K562 (cell line): ENCODE measurements around the gene GAPVD1. TPM values are rescaled to one million over a fixed set of nuclear protein-coding genes. Genes with fewer than 3 reads are reported as not detected.

Experiments
- DIDO1 ChIP-seq: fragments of 450-650 bp; IDR thresholded peaks from 2 replicates; pipeline ENCODE4 v1.6.1; 2016; ENCODE audit warnings: low read depth, missing biosample characterization, missing genetic modification characterization
- FOXP1 ChIP-seq: sonication (generic); formaldehyde crosslinking; IDR thresholded peaks from 2 replicates; pipeline ENCODE4 v1.8.0; 2022; ENCODE audit warnings: mild to moderate bottlenecking, missing genetic modification reagents
- GABPA ChIP-seq: fragments of 200-800 bp; sonication (Bioruptor generic); conservative IDR thresholded peaks from 2 replicates; pipeline ENCODE4 v1.6.1; 2016; ENCODE audit warnings: low read depth, missing genetic modification characterization, missing compliant biosample characterization
- KLF16 ChIP-seq: IDR thresholded peaks from 2 replicates; pipeline ENCODE4 v1.6.1; 2016; ENCODE audit warnings: antibody characterized with exemption
- MYNN ChIP-seq, 2 experiments: sonication (generic); formaldehyde crosslinking in 1 of 2; IDR thresholded peaks; 2 replicates each; pipeline versions ENCODE4 v1.5.0 to v1.6.1; 2016 to 2020; ENCODE audit warnings: antibody characterized with exemption in 1 of 2, missing genetic modification reagents in 1 of 2
- SMARCC2 ChIP-seq: fragments of 450-650 bp; IDR thresholded peaks from 2 replicates; pipeline ENCODE4 v1.6.1; 2017; ENCODE audit warnings: antibody characterized with exemption, moderate library complexity, mild to moderate bottlenecking, low read depth
- SP2 ChIP-seq: IDR thresholded peaks from 2 replicates; pipeline ENCODE4 v1.6.1; 2011; ENCODE audit warnings: mild to moderate bottlenecking, low read depth, low read length, moderate library complexity; ENCODE audit not compliant: poor library complexity, severe bottlenecking; ENCODE audit errors: extremely low read depth
- SREBF1 ChIP-seq: fragments of 150-350 bp; IDR thresholded peaks from 2 replicates; pipeline ENCODE4 v1.6.1; 2014; ENCODE audit warnings: antibody characterized with exemption, low read depth, low read length, borderline replicate concordance
- ZBTB8A ChIP-seq: fragments of 450-650 bp; IDR thresholded peaks from 2 replicates; pipeline ENCODE4 v1.6.1; 2018; ENCODE audit warnings: mild to moderate bottlenecking, moderate library complexity; ENCODE audit not compliant: partially characterized antibody
- ZC3H8 ChIP-seq: fragments of 450-650 bp; IDR thresholded peaks from 2 replicates; pipeline ENCODE4 v1.6.1; 2017
- polyA plus RNA-seq, 8 experiments: library from polyadenylated mRNA; depleted of rRNA in 4 of 8; stranded (reverse) in 5 of 8; unstranded in 3 of 8; fragments of >200 nt; fragmentation: Nextera tagmentation in 2 of 8; fragmentation: Illumina TruSeq in 1 of 8; extraction: Ambion mirVana in 2 of 8; extraction: Trizol in 1 of 8; gene quantifications; 2 replicates each; pipeline versions ENCODE4 v1.2.1 to v1.2.3, GENCODE V29; 2011 to 2014; ENCODE audit warnings: inconsistent platforms in 1 of 8, missing spikeins in 1 of 8
- total RNA-seq, 7 experiments: library from RNA; depleted of rRNA in 6 of 7; stranded (reverse); fragments of >200 nt in 6 of 7; fragmentation: Illumina TruSeq in 2 of 7; extraction: Trizol in 2 of 7; gene quantifications; 2 replicates each; pipeline versions ENCODE4 v1.2.1 to v1.2.3, GENCODE V29; 2011 to 2021; ENCODE audit warnings: low replicate concordance in 1 of 7
- TF ChIP-seq, protein P1 (sequence below), 3 experiments: fragments of 200-800 bp in 1 of 3; sonication (Bioruptor generic) in 1 of 3; sonication (generic) in 1 of 3; formaldehyde crosslinking in 1 of 3; IDR thresholded peaks; 2 replicates each; pipeline versions ENCODE4 v1.6.1 to v1.8.0; 2016 to 2022; ENCODE audit warnings: mild to moderate bottlenecking in 2 of 3, missing compliant biosample characterization in 2 of 3, missing genetic modification characterization in 2 of 3, missing genetic modification reagents in 1 of 3
- TF ChIP-seq, protein P2 (sequence below), 2 experiments: fragments of 450-650 bp; formaldehyde crosslinking in 1 of 2; IDR thresholded peaks; 2 replicates each; pipeline versions ENCODE4 v1.4.0 to v1.6.1; 2014 to 2020; ENCODE audit warnings: mild to moderate bottlenecking in 2 of 2, borderline replicate concordance in 1 of 2, low read depth in 1 of 2
- TF ChIP-seq, protein P3 (sequence below): fragments of 250-450 bp; sonication (Bioruptor Pico); IDR thresholded peaks from 2 replicates; pipeline ENCODE4 v1.8.0; 2022; ENCODE audit warnings: inconsistent platforms
- TF ChIP-seq, protein P4 (sequence below): sonication (generic); formaldehyde crosslinking; IDR thresholded peaks from 2 replicates; pipeline ENCODE4 v1.9.0; 2022; ENCODE audit warnings: mild to moderate bottlenecking, missing genetic modification reagents

The GAPVD1 gene
- total and polyA plus RNA-seq, 9 of the 15 experiments (the other 6 are each of a cell fraction or from before 2014, with no cell fraction given): 9.5 to 66.1 (median 45.5) TPM

DNA sequence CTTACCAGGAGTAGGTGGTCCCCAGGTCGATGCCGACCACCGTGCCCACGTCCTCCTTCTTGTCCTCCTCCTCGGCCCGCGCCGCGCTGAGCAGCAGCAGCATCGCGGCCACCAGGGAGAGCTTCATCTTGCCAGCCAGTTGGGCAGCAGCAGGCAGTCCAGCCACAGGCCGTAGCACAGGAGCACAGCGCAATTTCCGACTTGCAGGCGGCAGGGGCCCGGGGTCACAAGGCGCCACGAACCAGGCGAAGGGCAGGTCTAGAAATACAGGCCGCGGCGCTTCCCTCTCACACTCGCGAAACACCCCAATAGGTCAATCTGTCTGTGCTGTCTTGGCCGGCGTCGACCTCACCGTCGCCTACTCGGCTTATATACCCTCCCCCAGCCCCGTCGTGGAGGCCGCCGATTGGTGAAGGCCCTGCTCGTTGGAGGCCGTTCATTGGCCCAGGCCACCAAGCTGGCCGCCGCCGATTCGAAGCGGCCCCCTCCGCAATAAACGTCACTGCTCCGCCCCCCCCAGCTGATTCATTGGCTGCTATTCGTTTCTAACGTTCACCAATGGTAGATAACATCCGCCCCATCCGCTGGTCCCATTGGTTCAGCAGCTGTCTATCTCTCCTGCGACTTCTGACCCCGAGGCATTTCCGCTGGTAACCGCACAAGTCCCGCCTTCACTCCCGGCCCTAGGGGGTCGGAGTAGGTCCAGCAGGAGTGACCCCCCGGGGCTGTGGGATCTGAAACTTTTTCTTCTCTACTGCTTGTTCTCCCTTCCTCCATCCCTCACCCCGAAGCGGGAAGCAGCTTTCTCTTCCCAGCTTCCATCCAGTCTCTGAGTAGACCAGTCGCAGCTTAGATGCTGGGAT lies 20.4 kb upstream of the GAPVD1 start, which contains the start of gene HSPA5 (continued):
- TF ChIP-seq, protein P1, sequence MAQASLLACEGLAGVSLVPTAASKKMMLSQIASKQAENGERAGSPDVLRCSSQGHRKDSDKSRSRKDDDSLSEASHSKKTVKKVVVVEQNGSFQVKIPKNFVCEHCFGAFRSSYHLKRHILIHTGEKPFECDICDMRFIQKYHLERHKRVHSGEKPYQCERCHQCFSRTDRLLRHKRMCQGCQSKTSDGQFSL (CRISPR knock-in tag; IDR thresholded peaks at IDR 0.05): peak; percentile 98
- TF ChIP-seq, protein P1 (tag; IDR thresholded peaks at IDR 0.05): 0 out of 4 replicates have a peak, but pooled peaks of 1 of the 2 experiments have one; percentile 46
- TF ChIP-seq, protein P2, sequence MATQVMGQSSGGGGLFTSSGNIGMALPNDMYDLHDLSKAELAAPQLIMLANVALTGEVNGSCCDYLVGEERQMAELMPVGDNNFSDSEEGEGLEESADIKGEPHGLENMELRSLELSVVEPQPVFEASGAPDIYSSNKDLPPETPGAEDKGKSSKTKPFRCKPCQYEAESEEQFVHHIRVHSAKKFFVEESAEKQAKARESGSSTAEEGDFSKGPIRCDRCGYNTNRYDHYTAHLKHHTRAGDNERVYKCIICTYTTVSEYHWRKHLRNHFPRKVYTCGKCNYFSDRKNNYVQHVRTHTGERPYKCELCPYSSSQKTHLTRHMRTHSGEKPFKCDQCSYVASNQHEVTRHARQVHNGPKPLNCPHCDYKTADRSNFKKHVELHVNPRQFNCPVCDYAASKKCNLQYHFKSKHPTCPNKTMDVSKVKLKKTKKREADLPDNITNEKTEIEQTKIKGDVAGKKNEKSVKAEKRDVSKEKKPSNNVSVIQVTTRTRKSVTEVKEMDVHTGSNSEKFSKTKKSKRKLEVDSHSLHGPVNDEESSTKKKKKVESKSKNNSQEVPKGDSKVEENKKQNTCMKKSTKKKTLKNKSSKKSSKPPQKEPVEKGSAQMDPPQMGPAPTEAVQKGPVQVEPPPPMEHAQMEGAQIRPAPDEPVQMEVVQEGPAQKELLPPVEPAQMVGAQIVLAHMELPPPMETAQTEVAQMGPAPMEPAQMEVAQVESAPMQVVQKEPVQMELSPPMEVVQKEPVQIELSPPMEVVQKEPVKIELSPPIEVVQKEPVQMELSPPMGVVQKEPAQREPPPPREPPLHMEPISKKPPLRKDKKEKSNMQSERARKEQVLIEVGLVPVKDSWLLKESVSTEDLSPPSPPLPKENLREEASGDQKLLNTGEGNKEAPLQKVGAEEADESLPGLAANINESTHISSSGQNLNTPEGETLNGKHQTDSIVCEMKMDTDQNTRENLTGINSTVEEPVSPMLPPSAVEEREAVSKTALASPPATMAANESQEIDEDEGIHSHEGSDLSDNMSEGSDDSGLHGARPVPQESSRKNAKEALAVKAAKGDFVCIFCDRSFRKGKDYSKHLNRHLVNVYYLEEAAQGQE (IDR thresholded peaks at IDR 0.05; ENCODE audit: borderline replicate concordance): no peak
- TF ChIP-seq, protein P2 (CRISPR knock-in tag; IDR thresholded peaks at IDR 0.05; ENCODE audit: low read depth): 0 out of 2 replicates have a peak, but pooled peaks have one; percentile 59
- TF ChIP-seq SREBF1 (peak; percentile 12; the same call in 1 of the 2 replicates), FOXP1 (peak; percentile 93), SMARCC2 (no peak), SP2 (peak; percentile 82), KLF16 (no peak), MYNN (IDR thresholded peaks at IDR 0.05) (no peak), MYNN (CRISPR knock-in tag; IDR thresholded peaks at IDR 0.05) (no peak), DIDO1 (tag) (no peak), ZC3H8 (no peak), GABPA (tag) (peak; percentile 96), ZBTB8A (no peak)
- TF ChIP-seq, protein P3, sequence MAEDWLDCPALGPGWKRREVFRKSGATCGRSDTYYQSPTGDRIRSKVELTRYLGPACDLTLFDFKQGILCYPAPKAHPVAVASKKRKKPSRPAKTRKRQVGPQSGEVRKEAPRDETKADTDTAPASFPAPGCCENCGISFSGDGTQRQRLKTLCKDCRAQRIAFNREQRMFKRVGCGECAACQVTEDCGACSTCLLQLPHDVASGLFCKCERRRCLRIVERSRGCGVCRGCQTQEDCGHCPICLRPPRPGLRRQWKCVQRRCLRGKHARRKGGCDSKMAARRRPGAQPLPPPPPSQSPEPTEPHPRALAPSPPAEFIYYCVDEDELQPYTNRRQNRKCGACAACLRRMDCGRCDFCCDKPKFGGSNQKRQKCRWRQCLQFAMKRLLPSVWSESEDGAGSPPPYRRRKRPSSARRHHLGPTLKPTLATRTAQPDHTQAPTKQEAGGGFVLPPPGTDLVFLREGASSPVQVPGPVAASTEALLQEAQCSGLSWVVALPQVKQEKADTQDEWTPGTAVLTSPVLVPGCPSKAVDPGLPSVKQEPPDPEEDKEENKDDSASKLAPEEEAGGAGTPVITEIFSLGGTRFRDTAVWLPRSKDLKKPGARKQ (CRISPR knock-in tag): no peak
- TF ChIP-seq, protein P4, sequence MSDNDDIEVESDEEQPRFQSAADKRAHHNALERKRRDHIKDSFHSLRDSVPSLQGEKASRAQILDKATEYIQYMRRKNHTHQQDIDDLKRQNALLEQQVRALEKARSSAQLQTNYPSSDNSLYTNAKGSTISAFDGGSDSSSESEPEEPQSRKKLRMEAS: peak; percentile 88
